IPS DF 6.9 (cell line): Measurements from ENCODE around the gene CNPY1.

Source experiments
- DNase-seq: peaks from one replicate; pipeline ENCODE4 v3.0.0-alpha.2; 2013; ENCODE audit warnings: low read depth, low spot score
- H3K27ac ChIP-seq: one replicate; pipeline ENCODE4 v1.5.1; 2013; ENCODE audit warnings: low read length, control low read depth
- H3K27me3 ChIP-seq: 2 replicates; pipeline ENCODE4 v1.6.1; 2013; ENCODE audit warnings: mild to moderate bottlenecking, low read length; ENCODE audit not compliant: control insufficient read depth, insufficient read depth
- H3K36me3 ChIP-seq: 2 replicates; pipeline ENCODE4 v1.6.1; 2013; ENCODE audit warnings: low read length; ENCODE audit not compliant: control insufficient read depth, insufficient read depth
- H3K4me1 ChIP-seq: 2 replicates; pipeline ENCODE4 v1.6.1; 2013; ENCODE audit warnings: low read length; ENCODE audit not compliant: control insufficient read depth, insufficient read depth
- H3K4me3 ChIP-seq: 2 replicates; pipeline ENCODE4 v1.5.1; 2013; ENCODE audit warnings: mild to moderate bottlenecking, low read length
- H3K9me3 ChIP-seq: 2 replicates; pipeline ENCODE4 v1.6.1; 2013; ENCODE audit warnings: low read length, inconsistent platforms; ENCODE audit not compliant: control insufficient read depth, insufficient read depth
- WGBS: extraction: QIAGEN DNeasy Blood & Tissue Kit; methylation state at CpG from one replicate; pipeline ENCODE4 v1.1.7; 2013; ENCODE audit warnings: mixed read lengths, missing lambda C conversion rate; ENCODE audit not compliant: insufficient read length, insufficient coverage; 5-methylcytosine and 5-hydroxymethylcytosine counted together

The CNPY1 gene

GRCh38 chr7:155459700-155460461 is 86.5 kb downstream of the CNPY1 start:
- Histone ChIP-seq H3K36me3 (no peaks in the 10 kb centered on the region), H3K27me3 (peaks cover 90% of the 10 kb centered on the region), H3K9me3 (no peaks in the 10 kb centered on the region), H3K27ac (no peak overlapping the region), H3K4me1 (0 out of 2 replicates have a peak, but pooled peaks cover 6% of the 10 kb centered on the region), H3K4me3 (no peak overlapping the region)
- no peak for DNase-seq
- no CpG with 5 or more reads among the region's 34 CpGs for WGBS

- WGBS = no CpG with 5 or more reads among the region's 68 CpGs
- no peak for DNase-seq
- Histone ChIP-seq H3K4me3 (no peak overlapping the region), H3K4me1 (0 out of 2 replicates have a peak, but pooled peaks cover 6% of the 10 kb centered on the region), H3K27me3 (peaks cover 92% of the 10 kb centered on the region), H3K27ac (no peak overlapping the region), H3K36me3 (no peaks in the 10 kb centered on the region), H3K9me3 (no peaks in the 10 kb centered on the region)
Measured at GRCh38 chr7:155458878-155459699, 87.3 kb downstream of the CNPY1 start.

- Histone ChIP-seq H3K27me3 (peaks cover 92% of the 10 kb centered on the region), H3K27ac (no peak within 1 kb of the TSS), H3K4me3 (no peak within 1 kb of the TSS), H3K4me1 (peaks cover 7% of the 10 kb centered on the region; the same call in 1 of the 2 replicates), H3K9me3 (no peaks in the 10 kb centered on the region), H3K36me3 (no peaks in the 10 kb centered on the region)
- no peak for DNase-seq
- WGBS = no CpG with 5 or more reads among the region's 105 CpGs
Measured at GRCh38 chr7:155458111-155458877, 88.1 kb downstream of the CNPY1 start, which contains the start of gene EN2. Gene EN2 (plus strand): TSS chr7:155458129. CDS start chr7:155458378, 249 bp downstream.

GRCh38 chr7:155457544-155458110 is 88.7 kb downstream of the CNPY1 start:
- Histone ChIP-seq H3K4me1 (peaks cover 7% of the 10 kb centered on the region), H3K27me3 (peaks cover 93% of the 10 kb centered on the region), H3K27ac (no peak overlapping the region), H3K4me3 (no peak overlapping the region), H3K36me3 (no peaks in the 10 kb centered on the region), H3K9me3 (no peaks in the 10 kb centered on the region)
- DNase-seq = no peak
- no CpG with 5 or more reads among the region's 98 CpGs for WGBS

GRCh38 chr7:155456738-155457543 is 89.4 kb downstream of the CNPY1 start:
- H3K27me3 ChIP-seq = peaks cover 92% of the 10 kb centered on the region
- no peak overlapping the region for H3K4me3 ChIP-seq
- H3K9me3 ChIP-seq = no peaks in the 10 kb centered on the region
- no CpG with 5 or more reads among the region's 69 CpGs for WGBS
- peaks cover 7% of the 10 kb centered on the region for H3K4me1 ChIP-seq
- no peak overlapping the region for H3K27ac ChIP-seq
- no peak for DNase-seq
- H3K36me3 ChIP-seq = no peaks in the 10 kb centered on the region

GRCh38 chr7:155455776-155456737 is 90.3 kb downstream of the CNPY1 start:
- Histone ChIP-seq H3K9me3 (no peaks in the 10 kb centered on the region), H3K4me1 (peaks cover 7% of the 10 kb centered on the region), H3K27ac (no peak overlapping the region), H3K27me3 (peaks cover 92% of the 10 kb centered on the region), H3K4me3 (no peak overlapping the region), H3K36me3 (no peaks in the 10 kb centered on the region)
- no CpG with 5 or more reads among the region's 27 CpGs for WGBS
- no peak for DNase-seq

- H3K9me3 ChIP-seq = no peaks in the 10 kb centered on the region
- H3K36me3 ChIP-seq = no peaks in the 10 kb centered on the region
- DNase-seq = no peak
- no peak overlapping the region for H3K27ac ChIP-seq
- H3K27me3 ChIP-seq = peaks cover 93% of the 10 kb centered on the region
- peaks cover 7% of the 10 kb centered on the region for H3K4me1 ChIP-seq
- H3K4me3 ChIP-seq = no peak overlapping the region
- WGBS = no CpG with 5 or more reads among the region's 15 CpGs
Measured at GRCh38 chr7:155455132-155455693, 91.1 kb downstream of the CNPY1 start.

GRCh38 chr7:155454183-155455112 is 91.9 kb downstream of the CNPY1 start:
- no peak for DNase-seq
- peaks cover 93% of the 10 kb centered on the region for H3K27me3 ChIP-seq
- no peaks in the 10 kb centered on the region for H3K9me3 ChIP-seq
- no peak overlapping the region for H3K27ac ChIP-seq
- H3K4me1 ChIP-seq = peaks cover 7% of the 10 kb centered on the region
- H3K4me3 ChIP-seq = no peak overlapping the region
- H3K36me3 ChIP-seq = no peaks in the 10 kb centered on the region
- WGBS = no CpG with 5 or more reads among the region's 82 CpGs
